Neutrophil (primary cell): ENCODE data around the gene PLCB3.
A peak's percentile ranks its signal among the peaks of the same experiment; 100 is the strongest.

ENCODE experiments used
- H3K27ac ChIP-seq: fragments of 200-600 bp; sonication (generic); 2 replicates; pipeline ENCODE4 v1.5.1; 2016; ENCODE audit warnings: mild to moderate bottlenecking, moderate library complexity
- H3K27me3 ChIP-seq: fragments of 200-600 bp; sonication (generic); 2 replicates; pipeline ENCODE4 v1.6.0; 2016; ENCODE audit warnings: mild to moderate bottlenecking
- H3K36me3 ChIP-seq: fragments of 200-600 bp; sonication (generic); 2 replicates; pipeline ENCODE4 v1.5.1; 2017
- H3K4me1 ChIP-seq, 2 experiments: fragments of 200-600 bp in 1 of 2; sonication (generic) in 1 of 2; 1 replicate in 1 of 2; 2 replicates in 1 of 2; pipeline versions ENCODE4 v1.5.1 to v1.6.1; 2013 to 2016; ENCODE audit warnings: low read depth in 1 of 2, low read length in 1 of 2, mild to moderate bottlenecking in 1 of 2, moderate library complexity in 1 of 2; ENCODE audit not compliant: control insufficient read depth in 1 of 2, insufficient read depth in 1 of 2
- H3K4me3 ChIP-seq, 2 experiments: fragments of 200-600 bp in 1 of 2; sonication (generic) in 1 of 2; 1 replicate in 1 of 2; 2 replicates in 1 of 2; pipeline ENCODE4 v1.5.1; 2013 to 2016; ENCODE audit warnings: low read depth in 1 of 2, low read length in 1 of 2, mild to moderate bottlenecking in 1 of 2, moderate library complexity in 1 of 2
- H3K9me3 ChIP-seq: fragments of 200-600 bp; sonication (generic); 2 replicates; pipeline ENCODE4 v1.5.1; 2016
- CTCF ChIP-seq: fragments of 200-600 bp; sonication (generic); IDR thresholded peaks from 2 replicates; pipeline ENCODE4 v1.5.1; 2016; ENCODE audit warnings: antibody characterized with exemption

Gene PLCB3

GRCh38 chr11:64251753-64252002 is 348 bp downstream of the PLCB3 start:
- Histone ChIP-seq H3K9me3 (no peaks in the 10 kb centered on the region), H3K4me1 (peaks cover 33 to 42% of the 10 kb centered on the region in 2 experiments), H3K36me3 (peaks cover 22% of the 10 kb centered on the region), H3K27ac (peak overlapping the region; percentile 46), H3K4me3 (peak overlapping the region; percentile 74 to 75), H3K27me3 (peaks cover 9% of the 10 kb centered on the region)
- TF ChIP-seq CTCF: no peak

- Histone ChIP-seq H3K36me3 (peaks cover 22% of the 10 kb centered on the region), H3K27ac (peak overlapping the region; percentile 46)
- peak; percentile 12 for TF ChIP-seq CTCF
These were observed 908 bp downstream of the PLCB3 start for GRCh38 chr11:64252003-64252872.

GRCh38 chr11:64253043-64253442 is 1.7 kb downstream of the PLCB3 start:
- Histone ChIP-seq H3K4me3 (no peak overlapping the region), H3K9me3 (no peaks in the 10 kb centered on the region), H3K27ac (no peak overlapping the region), H3K36me3 (peaks cover 22% of the 10 kb centered on the region), H3K4me1 (peaks cover 21 to 29% of the 10 kb centered on the region in 2 experiments), H3K27me3 (peaks cover 6% of the 10 kb centered on the region)
- TF ChIP-seq CTCF: no peak

More at GRCh38 chr11:64252003-64252872, 908 bp downstream of the PLCB3 start:
- peaks cover 28 to 37% of the 10 kb centered on the region in 2 experiments for H3K4me1 ChIP-seq
- no peaks in the 10 kb centered on the region for H3K9me3 ChIP-seq
- H3K27me3 ChIP-seq: peaks cover 9% of the 10 kb centered on the region
- peak overlapping the region; percentile 74 to 75 for H3K4me3 ChIP-seq

GRCh38 chr11:64253481-64253880 is 2.2 kb downstream of the PLCB3 start:
- H3K27me3 ChIP-seq: peaks cover 6% of the 10 kb centered on the region
- H3K4me1 ChIP-seq: peaks cover 21 to 28% of the 10 kb centered on the region in 2 experiments
- peaks cover 26% of the 10 kb centered on the region for H3K36me3 ChIP-seq
- TF ChIP-seq CTCF: no peak
- H3K4me3 ChIP-seq: no peak overlapping the region
- H3K27ac ChIP-seq: no peak overlapping the region
- no peaks in the 10 kb centered on the region for H3K9me3 ChIP-seq

GRCh38 chr11:64254326-64254725 is 3.0 kb downstream of the PLCB3 start:
- Histone ChIP-seq H3K36me3 (peaks cover 34% of the 10 kb centered on the region), H3K4me3 (no peak overlapping the region), H3K27ac (no peak overlapping the region), H3K9me3 (no peaks in the 10 kb centered on the region), H3K27me3 (peaks cover 6% of the 10 kb centered on the region), H3K4me1 (peaks cover 21 to 28% of the 10 kb centered on the region in 2 experiments)
- no peak for TF ChIP-seq CTCF
